Measurements from ENCODE around the gene ZNF274. TPM values are rescaled to one million over a fixed set of nuclear protein-coding genes. Genes with fewer than 3 reads are reported as not detected.

The ZNF274 gene
- total RNA-seq, 1 experiment from 2014 or later, result 27.5 TPM

DNA sequence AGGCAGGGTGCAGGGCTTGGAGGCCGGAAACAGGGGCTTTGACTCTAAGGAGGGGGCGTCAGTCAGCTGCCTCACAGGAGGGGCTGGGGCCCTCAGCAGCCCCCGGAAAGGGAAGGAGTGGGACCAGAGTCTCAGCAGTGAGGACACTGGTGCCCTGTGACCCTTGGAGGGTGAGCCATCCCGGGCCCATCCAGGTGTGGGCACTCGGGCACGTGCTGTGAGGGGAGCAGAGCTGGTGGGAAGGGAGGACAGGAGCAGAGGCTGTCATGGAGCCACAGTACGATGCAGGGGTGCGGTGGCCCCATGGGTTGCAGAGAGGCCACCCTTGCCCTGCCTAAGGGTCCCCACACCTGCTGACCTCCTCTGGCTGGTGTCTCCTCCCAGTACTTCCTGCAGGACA is 26.7 kb downstream of the ZNF274 start:
- no peak overlapping the region for H3K27ac Mint-ChIP-seq
- ATAC-seq (no peak), DNase-seq (ENCODE audit: low spot score) (no peak)
- TF ChIP-seq, protein P1, sequence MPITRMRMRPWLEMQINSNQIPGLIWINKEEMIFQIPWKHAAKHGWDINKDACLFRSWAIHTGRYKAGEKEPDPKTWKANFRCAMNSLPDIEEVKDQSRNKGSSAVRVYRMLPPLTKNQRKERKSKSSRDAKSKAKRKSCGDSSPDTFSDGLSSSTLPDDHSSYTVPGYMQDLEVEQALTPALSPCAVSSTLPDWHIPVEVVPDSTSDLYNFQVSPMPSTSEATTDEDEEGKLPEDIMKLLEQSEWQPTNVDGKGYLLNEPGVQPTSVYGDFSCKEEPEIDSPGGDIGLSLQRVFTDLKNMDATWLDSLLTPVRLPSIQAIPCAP (CRISPR knock-in tag; IDR thresholded peaks at IDR 0.05), result no peak
- TF ChIP-seq FOXK1 (CRISPR knock-in tag; IDR thresholded peaks at IDR 0.05) (no peak), TEAD4 (CRISPR knock-in tag; IDR thresholded peaks at IDR 0.05) (no peak), NFE2L1 (CRISPR knock-in tag; IDR thresholded peaks at IDR 0.05) (no peak), MXD4 (CRISPR knock-in tag; IDR thresholded peaks at IDR 0.05; ENCODE audit: borderline replicate concordance) (no peak), ZNF232 (CRISPR knock-in tag; IDR thresholded peaks at IDR 0.05) (no peak), IRF2 (CRISPR knock-in tag; IDR thresholded peaks at IDR 0.05; ENCODE audit: borderline replicate concordance, low read depth) (no peak), KAT7 (CRISPR knock-in tag; IDR thresholded peaks at IDR 0.05; ENCODE audit: borderline replicate concordance) (no peak), TEAD1 (CRISPR knock-in tag; IDR thresholded peaks at IDR 0.05) (no peak), EMX1 (CRISPR knock-in tag; IDR thresholded peaks at IDR 0.05) (no peak), ETV6 (CRISPR knock-in tag; IDR thresholded peaks at IDR 0.05) (no peak), PRRX2 (CRISPR knock-in tag; IDR thresholded peaks at IDR 0.05) (no peak), JAZF1 (CRISPR knock-in tag; IDR thresholded peaks at IDR 0.05) (no peak)
- TF ChIP-seq, protein P2, sequence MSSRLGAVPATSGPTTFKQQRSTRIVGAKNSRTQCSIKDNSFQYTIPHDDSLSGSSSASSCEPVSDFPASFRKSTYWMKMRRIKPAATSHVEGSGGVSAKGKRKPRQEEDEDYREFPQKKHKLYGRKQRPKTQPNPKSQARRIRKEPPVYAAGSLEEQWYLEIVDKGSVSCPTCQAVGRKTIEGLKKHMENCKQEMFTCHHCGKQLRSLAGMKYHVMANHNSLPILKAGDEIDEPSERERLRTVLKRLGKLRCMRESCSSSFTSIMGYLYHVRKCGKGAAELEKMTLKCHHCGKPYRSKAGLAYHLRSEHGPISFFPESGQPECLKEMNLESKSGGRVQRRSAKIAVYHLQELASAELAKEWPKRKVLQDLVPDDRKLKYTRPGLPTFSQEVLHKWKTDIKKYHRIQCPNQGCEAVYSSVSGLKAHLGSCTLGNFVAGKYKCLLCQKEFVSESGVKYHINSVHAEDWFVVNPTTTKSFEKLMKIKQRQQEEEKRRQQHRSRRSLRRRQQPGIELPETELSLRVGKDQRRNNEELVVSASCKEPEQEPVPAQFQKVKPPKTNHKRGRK (CRISPR knock-in tag; IDR thresholded peaks at IDR 0.05; ENCODE audit: borderline replicate concordance), result no peak
- TF ChIP-seq, protein P3, sequence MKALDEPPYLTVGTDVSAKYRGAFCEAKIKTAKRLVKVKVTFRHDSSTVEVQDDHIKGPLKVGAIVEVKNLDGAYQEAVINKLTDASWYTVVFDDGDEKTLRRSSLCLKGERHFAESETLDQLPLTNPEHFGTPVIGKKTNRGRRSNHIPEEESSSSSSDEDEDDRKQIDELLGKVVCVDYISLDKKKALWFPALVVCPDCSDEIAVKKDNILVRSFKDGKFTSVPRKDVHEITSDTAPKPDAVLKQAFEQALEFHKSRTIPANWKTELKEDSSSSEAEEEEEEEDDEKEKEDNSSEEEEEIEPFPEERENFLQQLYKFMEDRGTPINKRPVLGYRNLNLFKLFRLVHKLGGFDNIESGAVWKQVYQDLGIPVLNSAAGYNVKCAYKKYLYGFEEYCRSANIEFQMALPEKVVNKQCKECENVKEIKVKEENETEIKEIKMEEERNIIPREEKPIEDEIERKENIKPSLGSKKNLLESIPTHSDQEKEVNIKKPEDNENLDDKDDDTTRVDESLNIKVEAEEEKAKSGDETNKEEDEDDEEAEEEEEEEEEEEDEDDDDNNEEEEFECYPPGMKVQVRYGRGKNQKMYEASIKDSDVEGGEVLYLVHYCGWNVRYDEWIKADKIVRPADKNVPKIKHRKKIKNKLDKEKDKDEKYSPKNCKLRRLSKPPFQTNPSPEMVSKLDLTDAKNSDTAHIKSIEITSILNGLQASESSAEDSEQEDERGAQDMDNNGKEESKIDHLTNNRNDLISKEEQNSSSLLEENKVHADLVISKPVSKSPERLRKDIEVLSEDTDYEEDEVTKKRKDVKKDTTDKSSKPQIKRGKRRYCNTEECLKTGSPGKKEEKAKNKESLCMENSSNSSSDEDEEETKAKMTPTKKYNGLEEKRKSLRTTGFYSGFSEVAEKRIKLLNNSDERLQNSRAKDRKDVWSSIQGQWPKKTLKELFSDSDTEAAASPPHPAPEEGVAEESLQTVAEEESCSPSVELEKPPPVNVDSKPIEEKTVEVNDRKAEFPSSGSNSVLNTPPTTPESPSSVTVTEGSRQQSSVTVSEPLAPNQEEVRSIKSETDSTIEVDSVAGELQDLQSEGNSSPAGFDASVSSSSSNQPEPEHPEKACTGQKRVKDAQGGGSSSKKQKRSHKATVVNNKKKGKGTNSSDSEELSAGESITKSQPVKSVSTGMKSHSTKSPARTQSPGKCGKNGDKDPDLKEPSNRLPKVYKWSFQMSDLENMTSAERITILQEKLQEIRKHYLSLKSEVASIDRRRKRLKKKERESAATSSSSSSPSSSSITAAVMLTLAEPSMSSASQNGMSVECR (CRISPR knock-in tag; IDR thresholded peaks at IDR 0.05; ENCODE audit: borderline replicate concordance), result no peak
- TF ChIP-seq, protein P4, sequence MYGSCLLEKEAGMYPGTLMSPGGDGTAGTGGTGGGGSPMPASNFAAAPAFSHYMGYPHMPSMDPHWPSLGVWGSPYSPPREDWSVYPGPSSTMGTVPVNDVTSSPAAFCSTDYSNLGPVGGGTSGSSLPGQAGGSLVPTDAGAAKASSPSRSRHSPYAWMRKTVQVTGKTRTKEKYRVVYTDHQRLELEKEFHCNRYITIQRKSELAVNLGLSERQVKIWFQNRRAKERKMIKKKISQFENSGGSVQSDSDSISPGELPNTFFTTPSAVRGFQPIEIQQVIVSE (CRISPR knock-in tag; IDR thresholded peaks at IDR 0.05; ENCODE audit: borderline replicate concordance), result no peak
- TF ChIP-seq, protein P5, sequence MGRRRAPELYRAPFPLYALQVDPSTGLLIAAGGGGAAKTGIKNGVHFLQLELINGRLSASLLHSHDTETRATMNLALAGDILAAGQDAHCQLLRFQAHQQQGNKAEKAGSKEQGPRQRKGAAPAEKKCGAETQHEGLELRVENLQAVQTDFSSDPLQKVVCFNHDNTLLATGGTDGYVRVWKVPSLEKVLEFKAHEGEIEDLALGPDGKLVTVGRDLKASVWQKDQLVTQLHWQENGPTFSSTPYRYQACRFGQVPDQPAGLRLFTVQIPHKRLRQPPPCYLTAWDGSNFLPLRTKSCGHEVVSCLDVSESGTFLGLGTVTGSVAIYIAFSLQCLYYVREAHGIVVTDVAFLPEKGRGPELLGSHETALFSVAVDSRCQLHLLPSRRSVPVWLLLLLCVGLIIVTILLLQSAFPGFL (CRISPR knock-in tag; IDR thresholded peaks at IDR 0.05; ENCODE audit: borderline replicate concordance), result no peak
- TF ChIP-seq, protein P6, sequence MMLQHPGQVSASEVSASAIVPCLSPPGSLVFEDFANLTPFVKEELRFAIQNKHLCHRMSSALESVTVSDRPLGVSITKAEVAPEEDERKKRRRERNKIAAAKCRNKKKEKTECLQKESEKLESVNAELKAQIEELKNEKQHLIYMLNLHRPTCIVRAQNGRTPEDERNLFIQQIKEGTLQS (CRISPR knock-in tag; conservative IDR thresholded peaks at IDR 0.05), result no peak
- TF ChIP-seq, protein P7, sequence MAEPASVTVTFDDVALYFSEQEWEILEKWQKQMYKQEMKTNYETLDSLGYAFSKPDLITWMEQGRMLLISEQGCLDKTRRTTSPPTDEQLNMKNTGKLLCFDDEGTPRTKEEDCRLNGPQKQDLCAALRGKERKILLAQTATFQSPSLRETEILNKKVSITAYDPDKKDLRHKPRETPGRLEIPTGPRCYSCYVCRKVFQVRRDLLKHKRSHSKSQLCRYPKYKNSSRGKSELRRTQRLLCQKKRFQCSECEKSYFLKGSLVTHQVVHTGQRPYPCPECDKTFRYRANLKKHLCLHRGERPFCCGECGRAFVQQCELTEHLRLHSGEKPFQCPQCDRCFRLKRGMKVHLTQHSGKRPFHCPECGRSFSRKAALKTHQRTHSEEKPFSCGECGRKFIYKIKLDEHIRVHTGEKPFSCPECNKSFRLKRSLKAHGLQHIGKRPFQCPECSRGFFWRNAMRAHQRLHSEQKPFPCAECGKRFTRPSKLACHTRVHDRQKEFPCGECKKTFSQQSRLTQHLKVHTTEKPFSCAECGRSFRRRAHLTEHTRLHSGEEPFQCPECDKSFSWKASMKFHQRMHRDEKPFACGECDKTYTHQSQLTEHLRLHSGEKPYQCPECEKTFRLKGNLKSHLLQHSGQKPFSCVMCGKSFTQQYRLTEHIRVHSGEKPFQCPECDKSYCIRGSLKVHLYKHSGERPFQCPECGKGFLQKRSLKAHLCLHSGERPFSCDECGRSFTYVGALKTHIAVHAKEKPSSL (CRISPR knock-in tag; conservative IDR thresholded peaks at IDR 0.05), result no peak
- CTCF ChIA-PET, result interaction anchor here (0.6 kb wide), 1 partner anchor 295 kb away, joined by 3 read pairs; no protein-coding TSS in a partner anchor
- H3K9me3 Mint-ChIP-seq, result peaks cover 13% of the 10 kb centered on the region
- no peaks in the 10 kb centered on the region for H3K27me3 Mint-ChIP-seq (ENCODE audit: low read depth)
- no peak overlapping the region for H3K4me3 Mint-ChIP-seq
- POLR2A ChIA-PET, result no interaction called here
- peaks cover 87% of the 10 kb centered on the region for H3K36me3 Mint-ChIP-seq
- peaks cover 8% of the 10 kb centered on the region for H3K4me1 Mint-ChIP-seq
